ENCODE data around the gene MAT1A. TPM values are rescaled to one million over a fixed set of nuclear protein-coding genes. Genes with fewer than 3 reads are reported as not detected.

MAT1A gene
- total and polyA plus RNA-seq, 2 of the 8 experiments (the other 6 are each of a cell fraction or from before 2014, with no cell fraction given) = 4.1 to 6.4 TPM

DNA sequence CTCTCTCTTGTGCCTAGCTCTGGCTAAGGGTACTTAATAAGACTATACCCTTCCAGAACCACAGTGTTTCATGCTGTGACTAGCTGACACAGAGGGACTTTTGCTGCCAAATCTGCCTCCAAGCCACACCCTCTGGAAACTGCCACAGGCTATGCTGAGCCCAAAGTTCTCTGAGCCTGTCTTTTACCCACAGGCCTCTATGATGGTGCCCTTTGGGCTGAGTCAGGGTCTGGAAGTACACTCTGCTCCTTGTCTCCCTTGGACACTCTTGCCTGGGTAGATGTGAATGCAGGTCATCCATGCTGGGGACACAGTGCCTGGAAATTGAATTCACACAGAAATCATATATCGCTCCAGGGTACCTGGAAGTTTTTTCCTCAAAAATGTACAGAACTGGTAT, 44.5 kb upstream of the MAT1A start:
- Histone ChIP-seq H3K9me3 (ENCODE audit: insufficient read depth in 2 of 2, low read depth in 1 of 2, low read length in 1 of 2) (no peaks in the 10 kb centered on the region), H2AFZ (ENCODE audit: low read length) (no peak overlapping the region), H2BK20ac (ENCODE audit: low read length) (no peak overlapping the region), H3K4me1 (replicated peaks in 1 of 4; ENCODE audit: control insufficient read depth in 3 of 4, insufficient read depth in 4 of 4, low read length in 3 of 4) (no peaks in the 10 kb centered on the region), H3K23me2 (ENCODE audit: low read depth, low read length) (0 out of 2 replicates have a peak, but pooled peaks cover 2% of the 10 kb centered on the region), H3K9ac (replicated peaks in 1 of 4; ENCODE audit: extremely low read depth in 1 of 4, low read depth in 3 of 4, low read length in 3 of 4) (no peak overlapping the region), H2BK5ac (ENCODE audit: low read depth, low read length) (no peak overlapping the region), H3K79me2 (ENCODE audit: control insufficient read depth in 1 of 2, insufficient read depth in 2 of 2, low read length in 2 of 2) (no peaks in the 10 kb centered on the region), H3K23ac (ENCODE audit: insufficient read length) (no peak overlapping the region), H3K14ac (ENCODE audit: insufficient read length) (no peak overlapping the region), H3K79me1 (ENCODE audit: low read depth, low read length) (no peaks in the 10 kb centered on the region), H3K4me2 (ENCODE audit: insufficient read depth in 1 of 2, low read depth in 2 of 2, low read length in 2 of 2) (no peak overlapping the region), H2AK5ac (ENCODE audit: low read depth, low read length) (no peak overlapping the region), H4K91ac (replicated peaks; ENCODE audit: insufficient read length, low read length) (no peak overlapping the region), H3K4ac (replicated peaks; ENCODE audit: insufficient read length, low read depth, low read length) (peak overlapping the region; percentile 80), H3K4me3 (ENCODE audit: extremely low read depth in 1 of 4, insufficient read depth in 2 of 4, low read depth in 3 of 4, low read length in 4 of 4) (no peak overlapping the region), H2BK120ac (replicated peaks; ENCODE audit: low read depth, low read length) (no peak overlapping the region), H3K18ac (ENCODE audit: extremely low read depth, low read length) (no peak overlapping the region), H3K27ac (ENCODE audit: low read depth, low read length) (no peak overlapping the region), H4K20me1 (replicated peaks in 1 of 2; ENCODE audit: control insufficient read depth in 1 of 2, insufficient read depth in 2 of 2, low read length in 2 of 2) (no peaks in the 10 kb centered on the region), H4K8ac (ENCODE audit: extremely low read depth, insufficient read depth, low read length) (no peak overlapping the region), H2BK15ac (ENCODE audit: low read length) (no peak overlapping the region), H3K56ac (replicated peaks; ENCODE audit: insufficient read length, low read depth, low read length) (no peak overlapping the region), H4K5ac (ENCODE audit: insufficient read length, low read depth, low read length) (no peak overlapping the region), H3K36me3 (ENCODE audit: control insufficient read depth in 2 of 4, insufficient read depth in 4 of 4, low read length in 3 of 4) (no peaks in the 10 kb centered on the region), H3K27me3 (replicated peaks in 1 of 4; ENCODE audit: control insufficient read depth in 3 of 4, extremely low read depth in 1 of 4, insufficient read depth in 3 of 4, low read length in 3 of 4) (peaks cover 0 to 1% (median 0%) of the 10 kb centered on the region in 4 experiments; a peak in 1 of 7 replicates), H2BK12ac (ENCODE audit: low read depth, low read length) (no peak overlapping the region)
- TF ChIP-seq RBBP5 (IDR thresholded peaks at IDR 0.05; ENCODE audit: borderline replicate concordance, low read depth, low read length) (no peak), MAFK (IDR thresholded peaks at IDR 0.05; ENCODE audit: low read depth, low read length) (no peak), EP300 (IDR thresholded peaks at IDR 0.05; ENCODE audit: borderline replicate concordance in 1 of 2, low read depth in 2 of 2, low read length in 2 of 2) (no peak), KDM5A (IDR thresholded peaks at IDR 0.05; ENCODE audit: low read length) (no peak), JUND (IDR thresholded peaks at IDR 0.05; ENCODE audit: low read length) (no peak), GTF2F1 (IDR thresholded peaks at IDR 0.05; ENCODE audit: borderline replicate concordance, low read depth, low read length) (no peak)
- POLR2A ChIA-PET (ENCODE audit: partially characterized antibody) = no interaction called here
- FAIRE-seq (no peak), DNase-seq (ENCODE audit: low read depth in 1 of 2, low spot score in 2 of 2) (no peak)
- WGBS, 2 experiments (ENCODE audit: extremely low coverage in 1 of 2, insufficient coverage in 1 of 2, insufficient read length in 1 of 2, insufficient replicate concordance in 2 of 2, low coverage in 1 of 2, low lambda C conversion rate in 2 of 2, missing lambda C conversion rate in 1 of 2) = 88% methylated on average over 1 of the region's 1 CpG; no CpG with 5 or more reads in 1 of the 2 experiments
- CTCF ChIA-PET (ENCODE audit: partially characterized antibody) = interaction anchor here (1.0 kb wide), 1 partner anchor 16 kb away, joined by 3 read pairs; no protein-coding TSS in a partner anchor
